Colonic mucosa (tissue), 4 donors: Measurements from ENCODE around the gene PLXDC2. TPM values are rescaled to one million over a fixed set of nuclear protein-coding genes. Genes with fewer than 3 reads are reported as not detected.

Source experiments
- DNase-seq: peaks from one replicate; pipeline ENCODE4 v3.0.0-alpha.2; 2020
- H3K27ac ChIP-seq: fragments of 200-600 bp; one replicate; pipeline ENCODE4 v1.8.0; 2021
- H3K27me3 ChIP-seq: fragments of 200-600 bp; one replicate; pipeline ENCODE4 v1.8.0; 2021
- H3K36me3 ChIP-seq: fragments of 200-600 bp; one replicate; pipeline ENCODE4 v1.8.0; 2021
- H3K4me1 ChIP-seq: fragments of 200-600 bp; one replicate; pipeline ENCODE4 v1.8.0; 2021; ENCODE audit warnings: mild to moderate bottlenecking
- H3K4me3 ChIP-seq: fragments of 200-600 bp; one replicate; pipeline ENCODE4 v1.8.0; 2021
- H3K9ac ChIP-seq, 2 donors: one replicate each; pipeline ENCODE4 v1.7.0; 2013; ENCODE audit warnings: control low read depth in 2 of 2, low read depth in 2 of 2, low read length in 2 of 2
- H3K9me3 ChIP-seq: fragments of 200-600 bp; one replicate; pipeline ENCODE4 v1.8.0; 2021
- intact Hi-C: fragments of 100-400 bp; cut with DNase I; formaldehyde crosslinking; loops from one replicate; pipeline ENCODE4 v1.14.1; 2022
- total RNA-seq, 2 donors: library from RNA; stranded (reverse); fragmentation: NEBNext Ultra II Directional in 1 of 2; extraction: Animal tissue kit (Norgen Biotek cat#: 25700) in 1 of 2; gene quantifications; one replicate each; pipeline ENCODE4 v1.2.1, GENCODE V29; 2021
- TF ChIP-seq, protein P1 (sequence below): fragments of 200-600 bp; IDR thresholded peaks from one replicate; pipeline ENCODE4 v1.8.0; 2022; ENCODE audit warnings: antibody characterized with exemption, mild to moderate bottlenecking
- donor health status: healthy.
- donor health status: DM: no; HTN: no; CAD: no.
- donor health status: DM: no; HTN: no; CAD: no.

The PLXDC2 gene
- total RNA-seq, 2 donors from 2014 or later: 12.5 to 22.4 TPM

DNA sequence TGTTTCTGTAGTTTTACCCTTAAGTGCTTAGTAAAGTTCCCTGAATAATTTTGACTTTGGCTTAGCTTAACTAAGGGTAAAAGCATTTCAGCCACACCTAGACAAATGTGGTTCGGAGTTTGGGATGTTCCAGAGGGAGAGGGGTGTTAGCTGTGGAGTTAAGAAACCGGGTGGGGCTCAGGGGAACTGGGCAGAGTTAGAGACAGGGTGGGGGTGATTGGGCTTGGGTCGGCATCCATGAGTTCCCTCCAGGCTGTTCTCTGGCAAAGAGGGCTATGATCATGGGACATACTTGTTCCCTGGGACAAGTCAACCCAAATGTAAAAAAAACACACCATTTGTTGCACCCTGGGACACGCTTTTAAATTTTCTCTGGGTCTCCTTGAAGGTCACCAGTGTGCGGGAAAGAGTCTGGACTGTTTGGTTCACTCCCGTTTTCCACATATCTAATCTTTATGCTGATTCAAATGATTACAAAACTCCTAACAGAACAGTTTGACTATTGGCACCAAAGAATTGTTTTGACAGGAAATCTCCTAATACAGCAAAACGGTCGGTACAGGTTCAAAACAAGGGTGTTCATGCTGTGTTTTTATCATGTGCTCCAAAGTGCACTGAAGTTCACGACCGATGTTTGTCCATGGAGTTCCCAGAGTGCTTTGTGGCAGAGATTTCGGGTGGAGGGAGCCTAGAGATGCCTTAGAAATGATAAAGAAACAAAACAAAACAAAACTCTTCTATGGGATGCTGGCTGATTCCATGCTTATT is 56.5 kb downstream of the PLXDC2 start:
- DNase-seq: no peak
- intact Hi-C loops: no loop called here
- Histone ChIP-seq H3K9ac (no peak overlapping the region), H3K4me3 (no peak overlapping the region), H3K27me3 (no peaks in the 10 kb centered on the region), H3K27ac (no peak overlapping the region), H3K4me1 (no peaks in the 10 kb centered on the region), H3K36me3 (no peaks in the 10 kb centered on the region), H3K9me3 (no peaks in the 10 kb centered on the region)
- TF ChIP-seq, protein P1, sequence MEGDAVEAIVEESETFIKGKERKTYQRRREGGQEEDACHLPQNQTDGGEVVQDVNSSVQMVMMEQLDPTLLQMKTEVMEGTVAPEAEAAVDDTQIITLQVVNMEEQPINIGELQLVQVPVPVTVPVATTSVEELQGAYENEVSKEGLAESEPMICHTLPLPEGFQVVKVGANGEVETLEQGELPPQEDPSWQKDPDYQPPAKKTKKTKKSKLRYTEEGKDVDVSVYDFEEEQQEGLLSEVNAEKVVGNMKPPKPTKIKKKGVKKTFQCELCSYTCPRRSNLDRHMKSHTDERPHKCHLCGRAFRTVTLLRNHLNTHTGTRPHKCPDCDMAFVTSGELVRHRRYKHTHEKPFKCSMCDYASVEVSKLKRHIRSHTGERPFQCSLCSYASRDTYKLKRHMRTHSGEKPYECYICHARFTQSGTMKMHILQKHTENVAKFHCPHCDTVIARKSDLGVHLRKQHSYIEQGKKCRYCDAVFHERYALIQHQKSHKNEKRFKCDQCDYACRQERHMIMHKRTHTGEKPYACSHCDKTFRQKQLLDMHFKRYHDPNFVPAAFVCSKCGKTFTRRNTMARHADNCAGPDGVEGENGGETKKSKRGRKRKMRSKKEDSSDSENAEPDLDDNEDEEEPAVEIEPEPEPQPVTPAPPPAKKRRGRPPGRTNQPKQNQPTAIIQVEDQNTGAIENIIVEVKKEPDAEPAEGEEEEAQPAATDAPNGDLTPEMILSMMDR: no peak

DNA sequence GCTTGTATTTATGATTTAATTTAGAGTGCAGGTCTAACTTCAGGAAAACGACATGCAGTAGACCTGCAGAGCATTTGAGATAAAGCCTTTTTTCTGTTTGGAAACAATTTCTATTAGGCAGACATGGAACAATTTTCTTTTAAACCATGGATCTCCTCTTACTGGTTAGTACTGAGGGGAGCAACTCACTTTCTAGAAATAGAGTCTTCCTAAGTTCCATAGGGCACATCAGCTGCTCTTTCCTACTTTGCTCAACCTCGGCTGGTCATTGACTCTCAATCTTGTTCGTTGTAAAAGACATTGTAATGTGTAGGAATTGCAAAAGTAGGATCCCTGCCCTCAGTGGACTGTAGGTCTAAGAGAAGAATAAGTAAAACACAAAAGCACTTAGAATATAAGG is 58.0 kb downstream of the PLXDC2 start:
- no peaks in the 10 kb centered on the region for H3K4me1 ChIP-seq
- intact Hi-C loops: no loop called here
- no peaks in the 10 kb centered on the region for H3K36me3 ChIP-seq
- no peaks in the 10 kb centered on the region for H3K9me3 ChIP-seq
- TF ChIP-seq, protein P1: no peak
- H3K9ac ChIP-seq: no peak overlapping the region
- H3K27ac ChIP-seq: no peak overlapping the region
- no peaks in the 10 kb centered on the region for H3K27me3 ChIP-seq
- H3K4me3 ChIP-seq: no peak overlapping the region
- DNase-seq: no peak

DNA sequence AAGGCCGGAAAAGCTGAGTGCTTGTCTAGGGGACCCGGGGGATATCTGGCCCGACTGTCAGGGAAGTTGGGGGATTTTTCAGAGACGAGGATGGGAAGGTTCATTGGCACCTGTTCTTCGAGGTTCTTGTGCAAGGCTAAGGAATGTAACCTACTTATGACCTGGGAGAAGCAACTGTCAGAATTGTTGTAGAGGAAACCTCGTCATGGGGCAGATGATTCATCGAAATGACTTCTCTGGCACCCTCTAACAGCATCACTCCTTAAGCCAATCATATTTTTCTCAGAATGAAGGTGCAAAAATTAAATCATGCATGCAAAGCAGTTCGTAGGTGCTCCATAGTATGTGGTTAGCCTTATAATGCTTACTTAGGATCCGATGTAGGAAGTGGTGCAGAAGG is 58.6 kb downstream of the PLXDC2 start:
- intact Hi-C loops: no loop called here
- TF ChIP-seq, protein P1: no peak
- no peak for DNase-seq

DNA sequence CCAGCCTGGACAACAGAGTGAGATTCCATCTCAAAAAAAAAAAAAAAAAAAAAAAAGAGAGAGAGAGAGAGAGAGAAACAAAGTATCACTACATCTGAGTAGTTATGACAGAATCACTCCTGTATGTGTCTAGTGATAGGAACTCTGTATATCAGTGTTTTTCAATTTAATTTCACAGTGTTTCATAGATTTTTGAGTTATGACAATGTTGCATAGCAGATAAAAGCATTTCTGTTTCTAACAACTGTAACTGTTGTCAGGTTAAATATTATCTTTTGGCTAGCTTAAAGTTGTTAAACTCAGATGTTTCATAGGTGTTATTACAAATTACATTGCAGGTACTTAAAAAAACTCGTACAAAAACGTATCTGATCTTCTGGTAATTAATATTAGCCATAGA is 60.3 kb downstream of the PLXDC2 start:
- H3K4me3 ChIP-seq: no peak overlapping the region
- no peak overlapping the region for H3K27ac ChIP-seq
- intact Hi-C loops: no loop called here
- H3K36me3 ChIP-seq: no peaks in the 10 kb centered on the region
- no peaks in the 10 kb centered on the region for H3K27me3 ChIP-seq
- TF ChIP-seq, protein P1: no peak
- DNase-seq: no peak
- no peaks in the 10 kb centered on the region for H3K9me3 ChIP-seq
- H3K9ac ChIP-seq: no peak overlapping the region
- no peaks in the 10 kb centered on the region for H3K4me1 ChIP-seq

More for the DNA sequence above, 58.6 kb downstream of the PLXDC2 start:
- Histone ChIP-seq H3K4me1 (no peaks in the 10 kb centered on the region), H3K36me3 (no peaks in the 10 kb centered on the region), H3K27ac (no peak overlapping the region), H3K9ac (no peak overlapping the region), H3K4me3 (no peak overlapping the region), H3K27me3 (no peaks in the 10 kb centered on the region), H3K9me3 (no peaks in the 10 kb centered on the region)

DNA sequence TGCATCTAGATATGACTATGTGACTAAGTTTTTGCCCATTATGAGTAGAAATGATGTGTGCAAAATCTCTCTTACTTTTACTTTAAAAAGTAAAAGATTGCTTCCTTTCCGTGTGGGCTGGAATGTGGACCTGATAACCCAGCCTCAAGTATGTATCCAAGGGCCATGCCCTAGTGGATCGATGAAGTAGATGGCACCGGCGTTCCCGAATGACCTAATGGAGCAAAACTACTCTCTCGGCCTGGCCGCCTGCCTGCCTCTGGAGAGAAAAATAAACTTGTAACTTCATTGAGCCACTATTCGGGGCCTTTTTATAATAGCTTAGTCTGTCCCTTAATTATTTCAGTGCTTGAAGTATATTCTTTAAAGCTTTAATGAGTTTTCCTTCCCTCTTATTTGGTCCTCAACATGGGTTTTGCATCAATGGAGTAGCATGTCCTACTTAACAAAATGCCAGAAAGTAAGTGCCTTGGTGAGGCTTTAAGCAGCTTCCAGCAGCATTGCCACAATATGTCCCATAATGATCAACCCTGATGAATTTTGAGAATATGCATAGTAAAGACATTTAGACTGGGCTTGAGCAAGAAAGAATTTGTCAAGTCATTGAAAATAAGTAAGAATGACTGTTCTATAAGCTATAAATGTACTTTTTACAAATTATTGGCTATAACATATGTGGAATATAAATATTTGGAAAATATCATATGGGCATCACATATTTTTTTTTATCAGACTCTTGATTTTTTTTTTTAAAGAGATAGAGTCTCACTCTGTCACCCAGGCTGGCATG is 61.4 kb downstream of the PLXDC2 start:
- Histone ChIP-seq H3K9me3 (no peaks in the 10 kb centered on the region), H3K4me1 (no peaks in the 10 kb centered on the region), H3K27ac (no peak overlapping the region), H3K9ac (no peak overlapping the region), H3K27me3 (no peaks in the 10 kb centered on the region), H3K4me3 (no peak overlapping the region), H3K36me3 (no peaks in the 10 kb centered on the region)
- TF ChIP-seq, protein P1: no peak
- intact Hi-C loops: no loop called here
- no peak for DNase-seq
